Measurements from ENCODE around the gene ACTN1. TPM values are rescaled to one million over a fixed set of nuclear protein-coding genes. Genes with fewer than 3 reads are reported as not detected.

ACTN1 gene
- total RNA-seq, 4 donors from 2014 or later = 31.9 to 111 (median 76.1) TPM

- H3K4me3 ChIP-seq (ENCODE audit: low read depth, poor library complexity, severe bottlenecking) = no peak overlapping the region
Observed at GRCh38 chr14:68929623-68930307, 49.3 kb downstream of the ACTN1 start.

DNA sequence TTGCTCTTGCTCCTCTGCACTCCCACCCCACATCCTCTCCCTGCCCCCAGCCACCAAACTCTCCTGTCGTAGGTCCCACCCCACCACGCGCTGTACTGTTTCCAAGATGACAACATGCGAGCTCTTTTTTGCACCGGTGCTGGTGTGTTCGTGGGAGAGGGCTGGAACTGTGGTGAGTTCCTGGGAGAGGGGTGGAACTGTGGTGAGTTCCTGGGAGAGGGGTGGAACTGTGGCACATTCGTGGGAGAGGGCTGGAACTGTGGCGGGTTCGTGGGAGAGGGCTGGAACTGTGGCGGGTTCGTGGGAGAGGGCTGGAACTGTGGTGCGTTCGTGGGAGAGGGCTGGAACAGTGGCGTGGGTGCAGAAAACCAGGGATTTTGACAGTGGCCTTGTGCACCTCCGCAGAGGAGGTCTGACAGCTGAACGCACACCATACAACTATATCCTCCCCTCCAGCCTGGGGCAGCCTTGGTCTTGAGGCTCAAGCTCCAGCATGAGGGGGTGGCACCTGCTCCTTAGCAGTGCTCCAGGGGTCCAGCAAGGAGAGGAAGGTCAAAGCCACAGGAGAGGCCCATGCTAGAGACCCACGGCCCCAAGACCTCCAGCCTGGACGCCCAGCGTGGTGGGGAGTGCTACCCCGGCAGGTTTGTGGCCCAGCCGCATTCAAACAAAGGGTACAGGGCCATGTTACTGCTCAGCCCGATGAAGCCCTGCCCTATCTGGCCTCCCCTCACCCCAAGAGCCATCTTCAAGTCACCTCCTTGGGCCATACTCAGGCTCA, 50.1 kb downstream of the ACTN1 start:
- no peak overlapping the region for H3K4me3 ChIP-seq (ENCODE audit: low read depth, poor library complexity, severe bottlenecking)
- 83 to 87% methylated on average over 22 of the region's 22 CpGs for WGBS, 2 donors
- no peak for DNase-seq (ENCODE audit: low spot score in 2 of 2)
- TF ChIP-seq, protein P1, sequence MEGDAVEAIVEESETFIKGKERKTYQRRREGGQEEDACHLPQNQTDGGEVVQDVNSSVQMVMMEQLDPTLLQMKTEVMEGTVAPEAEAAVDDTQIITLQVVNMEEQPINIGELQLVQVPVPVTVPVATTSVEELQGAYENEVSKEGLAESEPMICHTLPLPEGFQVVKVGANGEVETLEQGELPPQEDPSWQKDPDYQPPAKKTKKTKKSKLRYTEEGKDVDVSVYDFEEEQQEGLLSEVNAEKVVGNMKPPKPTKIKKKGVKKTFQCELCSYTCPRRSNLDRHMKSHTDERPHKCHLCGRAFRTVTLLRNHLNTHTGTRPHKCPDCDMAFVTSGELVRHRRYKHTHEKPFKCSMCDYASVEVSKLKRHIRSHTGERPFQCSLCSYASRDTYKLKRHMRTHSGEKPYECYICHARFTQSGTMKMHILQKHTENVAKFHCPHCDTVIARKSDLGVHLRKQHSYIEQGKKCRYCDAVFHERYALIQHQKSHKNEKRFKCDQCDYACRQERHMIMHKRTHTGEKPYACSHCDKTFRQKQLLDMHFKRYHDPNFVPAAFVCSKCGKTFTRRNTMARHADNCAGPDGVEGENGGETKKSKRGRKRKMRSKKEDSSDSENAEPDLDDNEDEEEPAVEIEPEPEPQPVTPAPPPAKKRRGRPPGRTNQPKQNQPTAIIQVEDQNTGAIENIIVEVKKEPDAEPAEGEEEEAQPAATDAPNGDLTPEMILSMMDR (IDR thresholded peaks at IDR 0.05) = no peak
- TF ChIP-seq POLR2A (IDR thresholded peaks at IDR 0.05) = no peak
- intact Hi-C loops (cut with DNase I; ENCODE audit: low total_unique reads) = no loop called here

More at GRCh38 chr14:68929623-68930307, 49.3 kb downstream of the ACTN1 start:
- TF ChIP-seq, protein P1 (IDR thresholded peaks at IDR 0.05) = no peak
- no peak for TF ChIP-seq POLR2A (IDR thresholded peaks at IDR 0.05)
- intact Hi-C loops (cut with DNase I; ENCODE audit: low total_unique reads) = no loop called here
- WGBS, 2 donors = 87 to 88% methylated on average over 12 of the region's 12 CpGs
- DNase-seq (ENCODE audit: low spot score in 2 of 2) = no peak

- no peak overlapping the region for H3K4me3 ChIP-seq (ENCODE audit: low read depth, poor library complexity, severe bottlenecking)
- TF ChIP-seq, protein P1 (IDR thresholded peaks at IDR 0.05) = no peak
- TF ChIP-seq POLR2A (IDR thresholded peaks at IDR 0.05) = no peak
- WGBS, 2 donors = 58 to 65% methylated on average over 9 of the region's 9 CpGs
- DNase-seq (ENCODE audit: low spot score in 2 of 2) = no peak
- intact Hi-C loops (cut with DNase I; ENCODE audit: low total_unique reads) = no loop called here
Observed at GRCh38 chr14:68927956-68928675, 51.0 kb downstream of the ACTN1 start.

GRCh38 chr14:68927089-68927488, 52.0 kb downstream of the ACTN1 start:
- no peak for DNase-seq (ENCODE audit: low spot score in 2 of 2)
- H3K4me3 ChIP-seq (ENCODE audit: low read depth, poor library complexity, severe bottlenecking) = no peak overlapping the region
- 79 to 89% methylated on average over 3 of the region's 3 CpGs for WGBS, 2 donors
- intact Hi-C loops (cut with DNase I; ENCODE audit: low total_unique reads) = no loop called here
- TF ChIP-seq, protein P1 (IDR thresholded peaks at IDR 0.05) = no peak
- TF ChIP-seq POLR2A (IDR thresholded peaks at IDR 0.05) = no peak

DNA sequence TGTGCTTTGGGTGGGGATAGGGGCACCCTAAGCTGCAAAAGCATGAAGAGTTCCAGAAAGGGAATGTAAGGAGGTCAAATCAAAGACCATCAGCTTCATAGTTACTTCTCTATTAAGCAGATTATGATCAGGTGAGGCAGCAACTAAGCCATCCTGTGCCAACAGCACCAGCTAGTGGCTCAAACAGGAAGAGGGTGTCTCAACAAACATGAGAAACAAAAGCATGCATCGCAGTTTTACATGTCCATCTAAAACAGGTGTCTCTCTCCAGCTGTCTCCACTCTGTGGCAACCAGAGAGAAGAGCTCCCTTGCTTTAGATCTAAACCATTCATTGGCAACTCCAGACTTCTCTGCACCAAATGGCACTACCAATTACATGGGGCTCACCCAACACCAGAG, 52.9 kb downstream of the ACTN1 start:
- no peak overlapping the region for H3K4me3 ChIP-seq (ENCODE audit: low read depth, poor library complexity, severe bottlenecking)
- intact Hi-C loops (cut with DNase I; ENCODE audit: low total_unique reads) = no loop called here
- DNase-seq (ENCODE audit: low spot score in 2 of 2) = no peak
- WGBS, 2 donors = 100% methylated on average over 1 of the region's 1 CpG
- TF ChIP-seq, protein P1 (IDR thresholded peaks at IDR 0.05) = no peak
- no peak for TF ChIP-seq POLR2A (IDR thresholded peaks at IDR 0.05)

All from lower leg skin (tissue), 4 donors.